ENCODE data around the gene GBA2.

GBA2 gene
- long read RNA-seq, donor 1, transcript GBA2-208 (3 exons, 836 nt), result major isoform, 8 of 13 reads
- long read RNA-seq, donor 1, transcript GBA2-203 (17 exons, 3,611 nt), result minor isoform, 5 of 13 reads
- long read RNA-seq, donor 1, partial matches to known transcripts, result 0 of 13 reads
- long read RNA-seq, donor 1, other reads (novel, unspliced or antisense), result 0 of 13 reads
- long read RNA-seq, donor 2, transcript GBA2-203 (17 exons, 3,611 nt), result major isoform, 6 of 12 reads
- long read RNA-seq, donor 2, transcript GBA2-208 (3 exons, 836 nt), result minor isoform, 5 of 12 reads
- long read RNA-seq, donor 2, partial matches to known transcripts, result 0 of 12 reads
- long read RNA-seq, donor 2, other reads (novel, unspliced or antisense), result 0 of 12 reads
- long read RNA-seq, donor 3, partial matches to known transcripts, result 0 of 5 reads
- long read RNA-seq, donor 3, other reads (novel, unspliced or antisense), result 0 of 5 reads
- long read RNA-seq, donor 4, transcript GBA2-208 (3 exons, 836 nt), result major isoform, 9 of 43 reads
- long read RNA-seq, donor 4, partial matches to known transcripts, result 32 of 43 reads
- long read RNA-seq, donor 4, other reads (novel, unspliced or antisense), result 0 of 43 reads
- long read RNA-seq, donor 5, transcript GBA2-203 (17 exons, 3,611 nt), result major isoform, 7 of 13 reads
- long read RNA-seq, donor 5, transcript GBA2-208 (3 exons, 836 nt), result minor isoform, 6 of 13 reads
- long read RNA-seq, donor 5, partial matches to known transcripts, result 0 of 13 reads
- long read RNA-seq, donor 5, other reads (novel, unspliced or antisense), result 0 of 13 reads
- long read RNA-seq, donor 6, transcript GBA2-208 (3 exons, 836 nt), result major isoform, 6 of 9 reads
- long read RNA-seq, donor 6, partial matches to known transcripts, result 0 of 9 reads
- long read RNA-seq, donor 6, other reads (novel, unspliced or antisense), result 0 of 9 reads
- long read RNA-seq, donor 7, partial matches to known transcripts, result 0 of 7 reads
- long read RNA-seq, donor 7, other reads (novel, unspliced or antisense), result 0 of 7 reads
- long read RNA-seq, donor 8, partial matches to known transcripts, result 20 of 32 reads
- long read RNA-seq, donor 8, other reads (novel, unspliced or antisense), result 6 of 32 reads

- peak; percentile 86 for DNase-seq
These were observed at the start of gene GBA2, which contains the start of gene RGP1 for GRCh38 chr9:35748858-35749514. Gene GBA2 (minus strand): TSS chr9:35749228. CDS start chr9:35748704, 524 bp downstream. Gene RGP1 (plus strand): TSS chr9:35749287. CDS start chr9:35749756, 469 bp downstream.

GRCh38 chr9:35797311-35798109, 48.5 kb upstream of the GBA2 start:
- DNase-seq, result no peak

- no peak for DNase-seq
These were observed 46.7 kb upstream of the GBA2 start for GRCh38 chr9:35795695-35796094.

- no peak for DNase-seq
These were observed 44.4 kb upstream of the GBA2 start for GRCh38 chr9:35793461-35793860.

- no peak for DNase-seq
These were observed 43.8 kb upstream of the GBA2 start for GRCh38 chr9:35792826-35793225.

- DNase-seq, result no peak
These were observed 43.2 kb upstream of the GBA2 start for GRCh38 chr9:35792024-35792813.

- peak; percentile 70 for DNase-seq
These were observed 42.4 kb upstream of the GBA2 start, which contains the start of gene NPR2 for GRCh38 chr9:35791297-35791921. Gene NPR2 (plus strand): TSS chr9:35791591. CDS start chr9:35792409, 818 bp downstream.

GRCh38 chr9:35790385-35791296, 41.6 kb upstream of the GBA2 start:
- peak; percentile 77 for DNase-seq

GRCh38 chr9:35790025-35790384, 41.0 kb upstream of the GBA2 start:
- no peak for DNase-seq

- DNase-seq, result no peak
These were observed 40.5 kb upstream of the GBA2 start for GRCh38 chr9:35789541-35789940.

- DNase-seq, result no peak
These were observed 34.4 kb upstream of the GBA2 start for GRCh38 chr9:35783418-35783817.

- no peak for DNase-seq
These were observed 32.0 kb upstream of the GBA2 start for GRCh38 chr9:35781066-35781465.

- no peak for DNase-seq
These were observed 29.5 kb upstream of the GBA2 start for GRCh38 chr9:35778496-35778895.

- DNase-seq, result no peak
These were observed 27.0 kb upstream of the GBA2 start for GRCh38 chr9:35776018-35776417.

- DNase-seq, result no peak
These were observed 26.0 kb upstream of the GBA2 start for GRCh38 chr9:35774907-35775635.

- no peak for DNase-seq
These were observed 22.9 kb upstream of the GBA2 start for GRCh38 chr9:35771943-35772342.

GRCh38 chr9:35771534-35771933, 22.5 kb upstream of the GBA2 start:
- no peak for DNase-seq

GRCh38 chr9:35771075-35771433, 22.0 kb upstream of the GBA2 start:
- no peak for DNase-seq

Measured in right kidney (tissue), 9 donors.